ENCODE measurements around the gene DARS2. TPM values are rescaled to one million over a fixed set of nuclear protein-coding genes. Genes with fewer than 3 reads are reported as not detected.

The DARS2 gene
- total RNA-seq, 2 experiments from 2014 or later = 47.0 to 48.1 TPM

DNA sequence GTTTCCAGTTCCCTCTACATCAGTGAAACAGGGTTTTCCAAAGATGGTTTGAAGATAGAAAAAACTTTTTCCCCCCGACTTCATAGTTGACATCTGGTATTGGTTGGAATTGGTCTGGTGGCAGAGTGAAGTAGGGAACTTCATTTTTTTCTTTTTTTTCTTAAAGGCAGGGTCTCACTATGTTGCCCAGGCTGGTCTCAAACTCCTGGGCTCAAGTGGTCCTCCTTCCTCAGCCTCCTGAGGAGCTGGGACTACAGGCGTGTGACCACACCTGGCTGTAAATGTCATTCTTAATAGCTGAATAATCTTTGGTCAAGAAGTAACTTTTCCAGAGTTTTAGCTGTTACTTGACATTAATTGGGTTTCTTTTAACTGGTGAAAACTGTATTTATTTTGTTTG lies 65.4 kb downstream of the DARS2 start:
- no peak for DNase-seq
- H3K27me3 Mint-ChIP-seq = no peaks in the 10 kb centered on the region
- peaks cover 19% of the 10 kb centered on the region for H3K4me1 Mint-ChIP-seq
- H3K4me3 Mint-ChIP-seq = no peak overlapping the region
- H3K36me3 Mint-ChIP-seq = peaks cover 32% of the 10 kb centered on the region
- H3K9me3 Mint-ChIP-seq = no peaks in the 10 kb centered on the region
- no peak overlapping the region for H3K27ac Mint-ChIP-seq

- Mint-ChIP-seq H3K27me3 (no peaks in the 10 kb centered on the region), H3K27ac (no peak overlapping the region), H3K9me3 (no peaks in the 10 kb centered on the region), H3K4me3 (no peak overlapping the region), H3K36me3 (peaks cover 24% of the 10 kb centered on the region), H3K4me1 (peaks cover 4% of the 10 kb centered on the region)
- no peak for DNase-seq
These were observed 69.1 kb downstream of the DARS2 start for GRCh38 chr1:173893611-173894010.

DNA sequence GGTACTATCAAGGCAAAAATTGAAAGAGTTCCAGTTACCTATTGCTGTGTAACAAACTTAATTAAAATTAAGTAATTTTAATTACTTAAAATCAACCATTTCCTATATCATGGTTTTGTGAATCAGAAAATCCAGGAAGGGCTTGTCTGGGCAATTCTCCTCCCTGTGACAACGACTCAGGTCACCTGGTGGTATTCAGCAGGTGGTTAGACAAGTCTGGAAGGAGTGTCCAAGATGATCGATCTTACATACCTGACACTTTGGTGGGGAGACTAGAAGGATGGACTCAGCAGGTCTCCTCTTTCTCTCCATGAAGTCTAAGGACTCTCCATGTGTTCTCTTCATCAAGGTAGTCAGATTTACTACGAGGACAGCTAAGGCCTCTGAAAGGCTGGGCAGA lies 69.7 kb downstream of the DARS2 start:
- H3K9me3 Mint-ChIP-seq = no peaks in the 10 kb centered on the region
- peaks cover 4% of the 10 kb centered on the region for H3K4me1 Mint-ChIP-seq
- no peaks in the 10 kb centered on the region for H3K27me3 Mint-ChIP-seq
- no peak overlapping the region for H3K27ac Mint-ChIP-seq
- peaks cover 22% of the 10 kb centered on the region for H3K36me3 Mint-ChIP-seq
- no peak overlapping the region for H3K4me3 Mint-ChIP-seq
- DNase-seq = no peak

DNA sequence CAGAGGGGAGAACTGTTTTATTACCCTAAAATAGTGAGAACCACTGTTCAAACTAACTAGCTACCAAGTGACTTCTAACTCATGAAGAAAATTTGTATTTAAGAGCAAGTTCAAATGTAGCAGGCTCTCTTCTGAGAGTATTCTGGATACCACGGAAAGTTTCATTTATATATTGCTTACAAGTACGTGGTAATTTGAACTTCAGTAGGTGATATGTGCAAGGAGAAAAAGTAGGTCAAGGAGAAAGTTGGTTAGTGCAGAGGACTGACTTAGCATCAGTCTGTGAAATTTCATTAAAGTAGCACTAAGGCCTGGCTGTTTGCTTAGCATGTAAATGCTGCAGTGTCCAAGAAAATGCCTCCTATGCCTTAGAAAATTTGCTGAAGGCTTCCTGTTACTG lies 76.0 kb downstream of the DARS2 start:
- H3K4me3 Mint-ChIP-seq = no peak overlapping the region
- no peak overlapping the region for H3K27ac Mint-ChIP-seq
- peaks cover 9% of the 10 kb centered on the region for H3K36me3 Mint-ChIP-seq

GRCh38 chr1:173900992-173901391 lies 76.5 kb downstream of the DARS2 start:
- Mint-ChIP-seq H3K36me3 (peaks cover 13% of the 10 kb centered on the region), H3K27ac (no peak overlapping the region)
- no peak for DNase-seq

More for the DNA sequence above, 76.0 kb downstream of the DARS2 start:
- no peaks in the 10 kb centered on the region for H3K27me3 Mint-ChIP-seq
- no peaks in the 10 kb centered on the region for H3K9me3 Mint-ChIP-seq
- DNase-seq = no peak
- peaks cover 20% of the 10 kb centered on the region for H3K4me1 Mint-ChIP-seq

DNA sequence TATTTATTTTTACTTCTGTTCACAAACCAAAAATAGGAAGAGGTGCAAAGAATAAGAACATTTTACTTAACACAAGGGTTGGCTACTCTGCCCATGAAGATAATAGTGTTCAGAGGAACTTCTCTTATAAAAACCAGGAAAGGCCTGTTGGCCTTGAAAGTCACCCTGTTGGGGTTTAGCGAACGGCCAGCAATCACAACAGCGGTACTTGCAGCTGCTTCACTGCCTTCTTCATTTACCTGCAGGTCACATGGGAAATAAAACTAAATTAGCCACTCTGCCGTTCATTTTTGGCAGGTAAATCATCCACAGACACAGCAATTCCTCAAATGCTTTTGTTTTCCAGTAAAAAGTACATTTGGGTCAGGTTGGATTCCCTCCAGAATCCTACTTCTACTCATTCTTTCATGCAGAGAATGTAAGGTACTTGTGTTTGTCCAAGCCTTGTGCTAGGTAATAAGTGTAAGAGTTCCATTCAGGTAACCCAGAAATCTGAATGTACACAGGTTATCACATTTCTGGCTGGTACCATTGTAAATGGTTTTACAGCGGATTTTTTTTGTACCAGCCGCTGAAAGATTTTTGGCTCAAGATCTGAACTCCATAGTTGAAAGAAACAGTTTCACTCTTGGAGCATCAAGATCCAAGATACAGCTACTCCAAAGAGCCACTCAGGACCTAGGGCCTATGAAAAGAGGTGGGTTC lies 79.5 kb downstream of the DARS2 start:
- peaks cover 2% of the 10 kb centered on the region for H3K9me3 Mint-ChIP-seq
- H3K36me3 Mint-ChIP-seq = peaks cover 10% of the 10 kb centered on the region
- no peak for DNase-seq
- H3K4me1 Mint-ChIP-seq = peaks cover 18% of the 10 kb centered on the region
- H3K27me3 Mint-ChIP-seq = no peaks in the 10 kb centered on the region
- H3K4me3 Mint-ChIP-seq = no peak overlapping the region
- no peak overlapping the region for H3K27ac Mint-ChIP-seq

More at GRCh38 chr1:173900992-173901391, 76.5 kb downstream of the DARS2 start:
- H3K9me3 Mint-ChIP-seq = peaks cover 2% of the 10 kb centered on the region
- no peak overlapping the region for H3K4me3 Mint-ChIP-seq
- peaks cover 20% of the 10 kb centered on the region for H3K4me1 Mint-ChIP-seq
- H3K27me3 Mint-ChIP-seq = no peaks in the 10 kb centered on the region

Other genes starting within 250 kb of the DARS2 start
- not detected for gene SLC9C2, start 221.6 kb upstream of the DARS2 start, total RNA-seq
- gene TEX50, start 189.3 kb upstream of the DARS2 start, total RNA-seq = not detected
- under 1 TPM in 1 of 2 experiments, not detected in 1; 0.14 TPM for gene ANKRD45, start 154.8 kb upstream of the DARS2 start, total RNA-seq
- 10 to 100 TPM; 12.1 to 12.9 TPM for gene KLHL20, start 109.7 kb upstream of the DARS2 start, total RNA-seq
- 10 to 100 TPM; 30.7 to 34.2 TPM for gene CENPL, start 210 bp downstream of the DARS2 start, total RNA-seq
- 1,000 to 10,000 TPM; 1,009 to 1,039 TPM for gene GAS5, start 43.3 kb downstream of the DARS2 start, total RNA-seq
- gene ZBTB37, start 43.7 kb downstream of the DARS2 start, total RNA-seq = 1 to 10 TPM; 7.3 to 8.0 TPM
- not detected for gene SERPINC1, start 92.7 kb downstream of the DARS2 start, total RNA-seq
- 10 to 100 TPM; 30.4 to 34.3 TPM for gene RC3H1, start 197.7 kb downstream of the DARS2 start, total RNA-seq

Measured in activated naive CD8-positive, alpha-beta T cell treated with anti-CD3 and anti-CD28 coated beads for 36 hours (primary cell).